HG02678 (cell line): ENCODE results near the gene CRABP1.

Experiments
- ATAC-seq: cut with Tn5 transposase; IDR thresholded peaks from one replicate; pipeline ENCODE4 v1.9.1; 2021; ENCODE audit warnings: mild to moderate bottlenecking, moderate library complexity; ENCODE audit not compliant: unreplicated experiment

Gene CRABP1

GRCh38 chr15:78397382-78397781, 57.2 kb downstream of the CRABP1 start:
- ATAC-seq: no peak
